Neuronal stem cell (in vitro differentiated cells): ENCODE results near the gene CD99.

Experiments
- DNase-seq: peaks from one replicate; pipeline ENCODE4 v3.0.0-alpha.2; 2013; ENCODE audit warnings: low spot score
- H2AFZ ChIP-seq: one replicate; pipeline ENCODE4 v1.6.1; 2013; ENCODE audit warnings: mild to moderate bottlenecking, low read length, inconsistent platforms
- H2AK5ac ChIP-seq: 2 replicates; pipeline ENCODE4 v1.6.1; 2013; ENCODE audit warnings: low read depth, mild to moderate bottlenecking, inconsistent platforms, low read length, moderate library complexity, mixed read lengths
- H2BK120ac ChIP-seq: 2 replicates; pipeline ENCODE4 v1.6.1; 2013; ENCODE audit warnings: low read depth, mild to moderate bottlenecking, inconsistent platforms, low read length, moderate library complexity, mixed read lengths
- H2BK12ac ChIP-seq: one replicate; pipeline ENCODE4 v1.6.1; 2013; ENCODE audit warnings: low read length, inconsistent platforms
- H2BK15ac ChIP-seq: 2 replicates; pipeline ENCODE4 v1.6.1; 2013; ENCODE audit warnings: mild to moderate bottlenecking, low read length, inconsistent platforms, mixed read lengths
- H2BK5ac ChIP-seq: one replicate; pipeline ENCODE4 v1.6.1; 2013; ENCODE audit warnings: inconsistent platforms, mild to moderate bottlenecking, low read length, moderate library complexity
- H3K14ac ChIP-seq: one replicate; pipeline ENCODE4 v1.6.1; 2013; ENCODE audit warnings: low read length, inconsistent platforms
- H3K18ac ChIP-seq: 2 replicates; pipeline ENCODE4 v1.6.1; 2013; ENCODE audit warnings: low read length, inconsistent platforms
- H3K23ac ChIP-seq: 2 replicates; pipeline ENCODE4 v1.6.1; 2013; ENCODE audit warnings: low read depth, mild to moderate bottlenecking, mixed read lengths, low read length, inconsistent platforms; ENCODE audit not compliant: poor library complexity
- H3K27ac ChIP-seq: replicated peaks from 3 replicates; pipeline ENCODE4 v1.5.1; 2013; ENCODE audit warnings: low read length, inconsistent platforms
- H3K27me3 ChIP-seq, 3 experiments: 2 replicates each; pipeline ENCODE4 v1.6.1; 2013; ENCODE audit warnings: low read length in 3 of 3, mild to moderate bottlenecking in 2 of 3, inconsistent platforms in 1 of 3, low read depth in 1 of 3, mixed read lengths in 1 of 3, moderate library complexity in 1 of 3; ENCODE audit not compliant: control insufficient read depth in 3 of 3, insufficient read depth in 3 of 3
- H3K36me3 ChIP-seq, 2 donors: replicated peaks in 1 of 2; 2 replicates each; pipeline ENCODE4 v1.6.1; 2013; ENCODE audit warnings: low read length in 2 of 2; ENCODE audit not compliant: control insufficient read depth in 2 of 2, insufficient read depth in 2 of 2
- H3K4ac ChIP-seq: 2 replicates; pipeline ENCODE4 v1.6.1; 2013; ENCODE audit warnings: inconsistent platforms, mild to moderate bottlenecking, low read length, moderate library complexity
- H3K4me1 ChIP-seq, 2 donors: 1 replicate in 1 of 2; 2 replicates in 1 of 2; pipeline ENCODE4 v1.6.1; 2013; ENCODE audit warnings: low read length in 2 of 2, low read depth in 1 of 2; ENCODE audit not compliant: control insufficient read depth in 2 of 2, insufficient read depth in 1 of 2
- H3K4me2 ChIP-seq: one replicate; pipeline ENCODE4 v1.6.1; 2013; ENCODE audit warnings: mild to moderate bottlenecking, low read length, inconsistent platforms; ENCODE audit not compliant: insufficient read depth, poor library complexity, severe bottlenecking
- H3K4me3 ChIP-seq, 2 donors: 2 replicates each; pipeline ENCODE4 v1.5.1; 2013; ENCODE audit warnings: low read length in 2 of 2, mild to moderate bottlenecking in 2 of 2, inconsistent platforms in 1 of 2, moderate library complexity in 1 of 2
- H3K79me1 ChIP-seq: one replicate; pipeline ENCODE4 v1.6.1; 2013; ENCODE audit warnings: low read depth, mild to moderate bottlenecking, inconsistent platforms, low read length, moderate library complexity
- H3K9ac ChIP-seq: one replicate; pipeline ENCODE4 v1.6.1; 2013; ENCODE audit warnings: mild to moderate bottlenecking, low read depth, low read length, inconsistent platforms; ENCODE audit not compliant: poor library complexity
- H3K9me3 ChIP-seq, 2 donors: replicated peaks in 1 of 2; 2 replicates each; pipeline versions ENCODE3 to v1.6.1; 2013; ENCODE audit warnings: low read length in 2 of 2, mild to moderate bottlenecking in 2 of 2, inconsistent platforms in 1 of 2, low read depth in 1 of 2, mixed read lengths in 1 of 2, moderate library complexity in 1 of 2; ENCODE audit not compliant: control insufficient read depth in 2 of 2, insufficient read depth in 1 of 2
- H4K8ac ChIP-seq: one replicate; pipeline ENCODE4 v1.6.1; 2013; ENCODE audit warnings: low read depth, mild to moderate bottlenecking, inconsistent platforms, low read length, moderate library complexity
- H4K91ac ChIP-seq: one replicate; pipeline ENCODE4 v1.6.1; 2013; ENCODE audit warnings: low read length, low read depth, mild to moderate bottlenecking, inconsistent platforms; ENCODE audit not compliant: poor library complexity
- WGBS, 2 donors: extraction: QIAGEN DNeasy Blood & Tissue Kit; methylation state at CpG; one replicate each; pipeline ENCODE4 v1.1.7; 2013; ENCODE audit warnings: missing lambda C conversion rate in 2 of 2, mixed read lengths in 1 of 2; ENCODE audit not compliant: insufficient read length in 2 of 2, insufficient replicate concordance in 1 of 2; ENCODE audit errors: extremely low coverage in 2 of 2; 5-methylcytosine and 5-hydroxymethylcytosine counted together

The CD99 gene

GRCh38 chrX:2782778-2783177, 91.7 kb downstream of the CD99 start:
- H4K91ac ChIP-seq = no peak overlapping the region
- H3K4me3 ChIP-seq = no peak overlapping the region
- H3K4me2 ChIP-seq = no peak overlapping the region
- no peak overlapping the region for H2AK5ac ChIP-seq
- H2BK120ac ChIP-seq = no peak overlapping the region
- H3K14ac ChIP-seq = no peak overlapping the region
- no peaks in the 10 kb centered on the region for H3K36me3 ChIP-seq
- no peak overlapping the region for H2BK5ac ChIP-seq
- H3K4ac ChIP-seq = no peak overlapping the region
- no peak overlapping the region for H2BK12ac ChIP-seq
- no CpG with 5 or more reads among the region's 4 CpGs for WGBS, 2 donors
- H2BK15ac ChIP-seq = no peak overlapping the region
- H3K9ac ChIP-seq = no peak overlapping the region
- no peaks in the 10 kb centered on the region for H3K79me1 ChIP-seq
- DNase-seq = no peak
- no peak overlapping the region for H3K27ac ChIP-seq
- H3K27me3 ChIP-seq = no peaks in the 10 kb centered on the region
- H3K4me1 ChIP-seq = peaks cover 5 to 13% of the 10 kb centered on the region in 2 donors
- H4K8ac ChIP-seq = no peak overlapping the region
- H3K23ac ChIP-seq = no peak overlapping the region
- no peak overlapping the region for H3K18ac ChIP-seq
- peak overlapping the region; percentile 31 for H2AFZ ChIP-seq
- no peaks in the 10 kb centered on the region for H3K9me3 ChIP-seq

- Histone ChIP-seq H2BK5ac (no peak overlapping the region), H3K27ac (no peak overlapping the region), H2AFZ (no peak overlapping the region), H2BK15ac (no peak overlapping the region), H3K14ac (no peak overlapping the region), H3K36me3 (no peaks in the 10 kb centered on the region), H3K4me1 (peaks cover 5 to 13% of the 10 kb centered on the region in 2 donors), H3K79me1 (no peaks in the 10 kb centered on the region), H2BK12ac (no peak overlapping the region), H3K9ac (no peak overlapping the region), H3K9me3 (no peaks in the 10 kb centered on the region), H4K8ac (no peak overlapping the region), H3K4ac (no peak overlapping the region), H2BK120ac (no peak overlapping the region), H4K91ac (no peak overlapping the region), H2AK5ac (no peak overlapping the region), H3K23ac (no peak overlapping the region), H3K4me3 (no peak overlapping the region), H3K18ac (no peak overlapping the region), H3K4me2 (no peak overlapping the region), H3K27me3 (no peaks in the 10 kb centered on the region)
- DNase-seq = no peak
- no CpG with 5 or more reads among the region's 6 CpGs for WGBS, 2 donors
Observed at GRCh38 chrX:2784026-2784425, 92.9 kb downstream of the CD99 start.

GRCh38 chrX:2785538-2785937, 94.4 kb downstream of the CD99 start:
- Histone ChIP-seq H3K23ac (no peak overlapping the region), H3K9ac (no peak overlapping the region), H2BK15ac (no peak overlapping the region), H3K36me3 (no peaks in the 10 kb centered on the region), H2AFZ (no peak overlapping the region), H4K8ac (no peak overlapping the region), H3K4me1 (peaks cover 4 to 13% of the 10 kb centered on the region in 2 donors), H2BK5ac (no peak overlapping the region), H3K14ac (no peak overlapping the region), H3K4ac (no peak overlapping the region), H2AK5ac (no peak overlapping the region), H3K9me3 (no peaks in the 10 kb centered on the region), H3K27me3 (no peaks in the 10 kb centered on the region), H2BK12ac (no peak overlapping the region), H3K4me3 (no peak overlapping the region), H3K27ac (no peak overlapping the region), H3K4me2 (no peak overlapping the region), H3K79me1 (no peaks in the 10 kb centered on the region), H4K91ac (no peak overlapping the region), H2BK120ac (no peak overlapping the region), H3K18ac (no peak overlapping the region)
- DNase-seq = no peak
- WGBS, 2 donors = no CpG with 5 or more reads among the region's 4 CpGs

- Histone ChIP-seq H2BK120ac (no peak overlapping the region), H3K23ac (no peak overlapping the region), H2AK5ac (no peak overlapping the region), H3K27me3 (no peaks in the 10 kb centered on the region), H4K8ac (no peak overlapping the region), H3K4me3 (no peak overlapping the region), H2BK5ac (no peak overlapping the region), H3K9me3 (no peaks in the 10 kb centered on the region), H3K18ac (no peak overlapping the region), H4K91ac (no peak overlapping the region), H3K27ac (no peak overlapping the region), H2BK15ac (no peak overlapping the region), H3K4me2 (no peak overlapping the region), H3K4ac (no peak overlapping the region), H3K9ac (no peak overlapping the region), H3K4me1 (peaks cover 0 to 7% of the 10 kb centered on the region in 2 donors), H2AFZ (no peak overlapping the region), H3K36me3 (no peaks in the 10 kb centered on the region), H3K14ac (no peak overlapping the region), H3K79me1 (no peaks in the 10 kb centered on the region), H2BK12ac (no peak overlapping the region)
- no CpG with 5 or more reads among the region's 4 CpGs for WGBS, 2 donors
- DNase-seq = no peak
Observed at GRCh38 chrX:2788980-2789379, 97.9 kb downstream of the CD99 start.
